Right cardiac atrium (tissue), 5 donors: Measurements from ENCODE around the gene NAPB. TPM values are rescaled to one million over a fixed set of nuclear protein-coding genes. Genes with fewer than 3 reads are reported as not detected.

Experiments used
- ATAC-seq, 2 donors: fragments of 200-7000 bp; cut with Tn5 transposase; one replicate each; pipeline versions ENCODE4 v1.8.0 to v1.9.1; 2020; ENCODE audit warnings: moderate library complexity in 2 of 2, mild to moderate bottlenecking in 1 of 2
- DNase-seq, 3 donors: peaks; one replicate each; pipeline ENCODE4 v3.0.0-alpha.2; 2020
- H3K27ac ChIP-seq: one replicate; pipeline ENCODE4 v1.5.1; 2013; ENCODE audit warnings: mild to moderate bottlenecking, low read length, control low read depth, moderate library complexity
- H3K27me3 ChIP-seq: one replicate; pipeline ENCODE4 v1.6.1; 2013; ENCODE audit not compliant: control insufficient read depth, insufficient read depth
- H3K4me1 ChIP-seq: one replicate; pipeline ENCODE4 v1.6.1; 2013; ENCODE audit warnings: low read length; ENCODE audit not compliant: control insufficient read depth, insufficient read depth
- H3K4me3 ChIP-seq: one replicate; pipeline ENCODE4 v1.5.1; 2013; ENCODE audit warnings: low read length, control low read depth
- H3K9me3 ChIP-seq: one replicate; pipeline ENCODE4 v1.6.1; 2013; ENCODE audit warnings: low read length; ENCODE audit not compliant: control insufficient read depth
- WGBS: extraction: QIAGEN DNeasy Blood & Tissue Kit; methylation state at CpG from one replicate; pipeline ENCODE4 v1.1.7; 2013; 5-methylcytosine and 5-hydroxymethylcytosine counted together
- intact Hi-C, 4 donors: fragments of 100-400 bp; cut with DNase I; formaldehyde crosslinking; loops; one replicate each; pipeline versions ENCODE4 v1.11.0 to v1.14.0; 2022 to 2023
- polyA plus RNA-seq: library from polyadenylated mRNA; stranded (reverse); fragments of 200-250 nt; gene quantifications from one replicate; pipeline ENCODE4 v1.2.3, GENCODE V29; 2013
- total RNA-seq, 4 donors: library from RNA; stranded (reverse); fragmentation: NEBNext Ultra II Directional; extraction: Animal tissue kit (Norgen Biotek cat#: 25700); gene quantifications; one replicate each; pipeline ENCODE4 v1.2.1, GENCODE V29; 2021
- donor health status: healthy with polysubstance abuse.
- donor health status: DM: no; HTN: yes; CAD: no.
- donor health status: DM: no; HTN: no; CAD: no.
- donor health status: DM: no; HTN: yes; CAD: no; lungs with severe emphysema.
- donor health status: DM: yes; HTN: yes; CAD: no.

The NAPB gene
- total and polyA plus RNA-seq, 5 donors, result 4.3 to 8.7 (median 7.6) TPM

GRCh38 chr20:23415555-23415954, 5.7 kb downstream of the NAPB start:
- Histone ChIP-seq H3K4me1 (peaks cover 2% of the 10 kb centered on the region), H3K27me3 (no peaks in the 10 kb centered on the region), H3K27ac (peak overlapping the region; percentile 27), H3K9me3 (no peaks in the 10 kb centered on the region), H3K4me3 (no peak overlapping the region)
- 96% methylated on average over 5 of the region's 5 CpGs for WGBS
- ATAC-seq (no peak), DNase-seq (no peak)
- intact Hi-C loops, result no loop called here

- H3K4me1 ChIP-seq, result peaks cover 4% of the 10 kb centered on the region
- H3K27me3 ChIP-seq, result no peaks in the 10 kb centered on the region
- no peaks in the 10 kb centered on the region for H3K9me3 ChIP-seq
- H3K27ac ChIP-seq, result no peak overlapping the region
- DNase-seq, result no peak
- 68% methylated on average over 1 of the region's 1 CpG for whole genome bisulfite sequencing
- no peak overlapping the region for H3K4me3 ChIP-seq
- no peak for ATAC-seq
- intact Hi-C loops, result no loop called here
Observed at GRCh38 chr20:23414526-23415188, 6.6 kb downstream of the NAPB start.

GRCh38 chr20:23413862-23414422, 7.3 kb downstream of the NAPB start:
- no peak for DNase-seq
- no peak for ATAC-seq
- H3K27ac ChIP-seq, result no peak overlapping the region
- H3K4me1 ChIP-seq, result peaks cover 5% of the 10 kb centered on the region
- intact Hi-C loops, result no loop called here
- no peaks in the 10 kb centered on the region for H3K9me3 ChIP-seq
- H3K4me3 ChIP-seq, result no peak overlapping the region
- H3K27me3 ChIP-seq, result no peaks in the 10 kb centered on the region
- WGBS, result 97% methylated on average over 3 of the region's 3 CpGs

- DNase-seq, result no peak
- 49% methylated on average over 1 of the region's 1 CpG for WGBS
- Histone ChIP-seq H3K27ac (no peak overlapping the region), H3K4me1 (peaks cover 7% of the 10 kb centered on the region), H3K9me3 (no peaks in the 10 kb centered on the region), H3K4me3 (no peak overlapping the region), H3K27me3 (no peaks in the 10 kb centered on the region)
- peak; percentile 49 to 72 for ATAC-seq
- intact Hi-C loops, result no loop called here
Observed at GRCh38 chr20:23412026-23412425, 9.3 kb downstream of the NAPB start.

GRCh38 chr20:23410916-23411695, 10.2 kb downstream of the NAPB start:
- intact Hi-C loops, result no loop called here
- DNase-seq (no peak), ATAC-seq (no peak)
- Histone ChIP-seq H3K4me3 (no peak overlapping the region), H3K4me1 (peaks cover 7% of the 10 kb centered on the region), H3K9me3 (no peaks in the 10 kb centered on the region), H3K27me3 (no peaks in the 10 kb centered on the region), H3K27ac (no peak overlapping the region)
- 69% methylated on average over 3 of the region's 3 CpGs for WGBS

- no peak for ATAC-seq
- H3K4me1 ChIP-seq, result peaks cover 7% of the 10 kb centered on the region
- 79% methylated on average over 3 of the region's 3 CpGs for WGBS
Observed at GRCh38 chr20:23409800-23410199, 11.5 kb downstream of the NAPB start.

GRCh38 chr20:23408957-23409356, 12.3 kb downstream of the NAPB start:
- ATAC-seq (no peak), DNase-seq (no peak)
- Histone ChIP-seq H3K27me3 (no peaks in the 10 kb centered on the region), H3K4me1 (peaks cover 9% of the 10 kb centered on the region), H3K27ac (no peak overlapping the region), H3K4me3 (no peak overlapping the region), H3K9me3 (no peaks in the 10 kb centered on the region)
- whole genome bisulfite sequencing, result 94% methylated on average over 2 of the region's 2 CpGs
- intact Hi-C loops, result no loop called here

More at GRCh38 chr20:23409800-23410199, 11.5 kb downstream of the NAPB start:
- Histone ChIP-seq H3K27me3 (no peaks in the 10 kb centered on the region), H3K4me3 (no peak overlapping the region), H3K27ac (no peak overlapping the region), H3K9me3 (no peaks in the 10 kb centered on the region)
- intact Hi-C loops, result no loop called here
- no peak for DNase-seq

GRCh38 chr20:23407781-23408464, 13.4 kb downstream of the NAPB start:
- Histone ChIP-seq H3K4me1 (peaks cover 9% of the 10 kb centered on the region), H3K4me3 (no peak overlapping the region), H3K27ac (no peak overlapping the region), H3K27me3 (no peaks in the 10 kb centered on the region), H3K9me3 (no peaks in the 10 kb centered on the region)
- intact Hi-C loops, result no loop called here
- DNase-seq, result no peak
- no peak for ATAC-seq
- WGBS, result 83% methylated on average over 2 of the region's 2 CpGs

GRCh38 chr20:23406880-23407279, 14.4 kb downstream of the NAPB start:
- 100% methylated on average over 1 of the region's 1 CpG for WGBS
- Histone ChIP-seq H3K9me3 (no peaks in the 10 kb centered on the region), H3K4me3 (no peak overlapping the region), H3K27me3 (no peaks in the 10 kb centered on the region), H3K4me1 (peaks cover 7% of the 10 kb centered on the region), H3K27ac (no peak overlapping the region)
- DNase-seq, result no peak
- no peak for ATAC-seq
- intact Hi-C loops, result no loop called here

- DNase-seq (no peak), ATAC-seq (peak in 1 of 2 donors; percentile 46)
- Histone ChIP-seq H3K4me1 (peaks cover 7% of the 10 kb centered on the region), H3K27me3 (no peaks in the 10 kb centered on the region), H3K9me3 (no peaks in the 10 kb centered on the region), H3K27ac (no peak overlapping the region), H3K4me3 (no peak overlapping the region)
- intact Hi-C loops, result no loop called here
- 55% methylated on average over 3 of the region's 3 CpGs for WGBS
Observed at GRCh38 chr20:23404196-23404595, 17.1 kb downstream of the NAPB start.

- H3K27ac ChIP-seq, result no peak overlapping the region
Observed at GRCh38 chr20:23403751-23404150, 17.5 kb downstream of the NAPB start.

More at GRCh38 chr20:23403751-23404150, 17.5 kb downstream of the NAPB start:
- DNase-seq (no peak), ATAC-seq (no peak)
- Histone ChIP-seq H3K4me3 (no peak overlapping the region), H3K9me3 (no peaks in the 10 kb centered on the region), H3K4me1 (peaks cover 7% of the 10 kb centered on the region), H3K27me3 (no peaks in the 10 kb centered on the region)
- intact Hi-C loops, result no loop called here
- 48% methylated on average over 5 of the region's 5 CpGs for WGBS
